Stimulated activated CD4-positive, alpha-beta T cell treated with anti-CD3 and anti-CD28 coated beads, Interleukin-2, amount 100 ng/mL, for 48 hours (primary cell): Measurements from ENCODE around the gene FAM135A.
"Not testable (repeated sequence)": the region's sequence is repeated elsewhere in the genome, so short reads cannot be mapped to it uniquely, and the experiment has no call there.

Source experiments
- DNase-seq, 2 donors: peaks; one replicate each; pipeline ENCODE4 v3.0.0-alpha.2; 2020

Gene FAM135A

GRCh38 chr6:70551566-70551965 is 138.3 kb downstream of the FAM135A start:
- no peak for DNase-seq

GRCh38 chr6:70552286-70552940 is 139.1 kb downstream of the FAM135A start:
- not testable (repeated sequence) for DNase-seq

GRCh38 chr6:70552974-70553373 is 139.7 kb downstream of the FAM135A start:
- no peak for DNase-seq

GRCh38 chr6:70557998-70558397 is 144.7 kb downstream of the FAM135A start:
- DNase-seq, result no peak

- DNase-seq, result not testable (repeated sequence)
These were observed 149.1 kb downstream of the FAM135A start for GRCh38 chr6:70562401-70562800.

- no peak for DNase-seq
These were observed 150.2 kb downstream of the FAM135A start for GRCh38 chr6:70563530-70563929.

GRCh38 chr6:70566751-70567382 is 153.6 kb downstream of the FAM135A start, which contains the start of gene SDHAF4:
Gene SDHAF4, plus strand, starts transcription at chr6:70566930. Its CDS starts 11 bp downstream, at chr6:70566941.
- peak; percentile 91 to 94 for DNase-seq

GRCh38 chr6:70574643-70575042 is 161.3 kb downstream of the FAM135A start:
- no peak for DNase-seq

GRCh38 chr6:70575899-70576495 is 162.7 kb downstream of the FAM135A start:
- no peak for DNase-seq

- no peak for DNase-seq
These were observed 172.8 kb downstream of the FAM135A start for GRCh38 chr6:70586114-70586513.

GRCh38 chr6:70590400-70590799 is 177.1 kb downstream of the FAM135A start:
- no peak for DNase-seq

- no peak for DNase-seq
These were observed 179.2 kb downstream of the FAM135A start for GRCh38 chr6:70592391-70593117.

- DNase-seq, result no peak
These were observed 179.8 kb downstream of the FAM135A start for GRCh38 chr6:70593118-70593486.

GRCh38 chr6:70599187-70599586 is 185.9 kb downstream of the FAM135A start:
- DNase-seq, result peak in 1 of 2 donors; percentile 5

- no peak for DNase-seq
These were observed 187.7 kb downstream of the FAM135A start for GRCh38 chr6:70601014-70601413.

- no peak for DNase-seq
These were observed 190.9 kb downstream of the FAM135A start for GRCh38 chr6:70604254-70604653.

GRCh38 chr6:70607371-70607770 is 194.1 kb downstream of the FAM135A start:
- DNase-seq, result not testable (repeated sequence)

- not testable (repeated sequence) for DNase-seq
These were observed 195.9 kb downstream of the FAM135A start for GRCh38 chr6:70609181-70609580.
